Endothelial cell of umbilical vein (primary cell): Measurements from ENCODE around the gene UBE2S. TPM values are rescaled to one million over a fixed set of nuclear protein-coding genes. Genes with fewer than 3 reads are reported as not detected.

Source experiments
- BruUV-seq: library from RNA; stranded (reverse); fragments of 400-500 nt; replicated peaks from 2 replicates; lab custom pipeline; 2021; lab: Mats Ljungman, UMichigan
- CTCF ChIA-PET: fragments of 300-600, 350-600 bp; sonication (Branson Sonifier 250); formaldehyde crosslinking; loops from one replicate; lab custom pipeline; 2021; ENCODE audit warnings: antibody characterized with exemption, inconsistent platforms; lab: Charles Lee
- POLR2A ChIA-PET: fragments of 300-600, 350-600 bp; sonication (Branson Sonifier 250); formaldehyde crosslinking; loops from one replicate; lab custom pipeline; 2021; ENCODE audit warnings: antibody characterized with exemption, inconsistent platforms; lab: Charles Lee
- DNase-seq: peaks from one replicate; pipeline ENCODE4 v3.0.0-alpha.2; 2011; ENCODE audit warnings: low read depth, low spot score
- FAIRE-seq: peaks from 2 replicates; lab custom pipeline; 2011; peaks lifted over from hg19 to GRCh38; lab: Jason Lieb, UNC
- H2AFZ ChIP-seq: 2 replicates; pipeline ENCODE4 v1.6.0; 2012; ENCODE audit warnings: low read depth, low read length, control low read depth, inconsistent platforms
- H3K27ac ChIP-seq: 2 replicates; pipeline ENCODE4 v1.5.1; 2011; ENCODE audit warnings: low read depth, mild to moderate bottlenecking, control low read depth, low read length, moderate library complexity; ENCODE audit not compliant: insufficient read depth
- H3K27me3 ChIP-seq, 2 experiments: 2 replicates each; pipeline versions ENCODE4 v1.6.0 to v1.6.1; 2011; ENCODE audit warnings: low read length in 2 of 2, mixed read lengths in 1 of 2; ENCODE audit not compliant: control insufficient read depth in 2 of 2, insufficient read depth in 2 of 2
- H3K36me3 ChIP-seq, 2 experiments: 2 replicates in 1 of 2; 3 replicates in 1 of 2; pipeline ENCODE4 v1.5.1; 2011; ENCODE audit warnings: low read length in 2 of 2, mild to moderate bottlenecking in 1 of 2, moderate library complexity in 1 of 2; ENCODE audit not compliant: control insufficient read depth in 2 of 2, insufficient read depth in 2 of 2; ENCODE audit errors: extremely low read depth in 1 of 2
- H3K4me1 ChIP-seq: 3 replicates; pipeline ENCODE4 v1.5.1; 2011; ENCODE audit warnings: mild to moderate bottlenecking, low read length; ENCODE audit not compliant: control insufficient read depth, insufficient read depth; ENCODE audit errors: extremely low read depth
- H3K4me2 ChIP-seq: 2 replicates; pipeline ENCODE4 v1.6.1; 2011; ENCODE audit warnings: low read length, control low read depth, mixed read lengths; ENCODE audit not compliant: insufficient read depth
- H3K4me3 ChIP-seq, 3 experiments: fragments of 200-600 bp in 1 of 3; sonication (generic), shearing (Covaris generic) in 1 of 3; replicated peaks in 1 of 3; 2 replicates each; pipeline ENCODE4 v1.5.1; 2011 to 2016; ENCODE audit warnings: control low read depth in 3 of 3, low read length in 3 of 3, mild to moderate bottlenecking in 2 of 3, inconsistent platforms in 1 of 3, low read depth in 1 of 3, moderate library complexity in 1 of 3; ENCODE audit not compliant: insufficient read depth in 1 of 3
- H3K79me2 ChIP-seq: 2 replicates; pipeline ENCODE4 v1.6.0; 2012; ENCODE audit warnings: low read length, inconsistent platforms; ENCODE audit not compliant: control insufficient read depth, insufficient read depth
- H3K9ac ChIP-seq: replicated peaks from 2 replicates; pipeline ENCODE3; 2011; ENCODE audit warnings: low read length, control low read depth; ENCODE audit not compliant: insufficient read depth; ENCODE audit errors: extremely low read depth
- H3K9me1 ChIP-seq: replicated peaks from 3 replicates; pipeline ENCODE4 v1.6.0; 2011; ENCODE audit warnings: mild to moderate bottlenecking, low read length; ENCODE audit not compliant: control insufficient read depth, insufficient read depth; ENCODE audit errors: extremely low read depth
- H3K9me3 ChIP-seq: replicated peaks from 2 replicates; pipeline ENCODE4 v1.5.1; 2012; ENCODE audit warnings: low read length, inconsistent platforms; ENCODE audit not compliant: control insufficient read depth, insufficient read depth
- H4K20me1 ChIP-seq: replicated peaks from 2 replicates; pipeline ENCODE3; 2011; ENCODE audit warnings: mild to moderate bottlenecking, low read length; ENCODE audit not compliant: control insufficient read depth, insufficient read depth; ENCODE audit errors: extremely low read depth
- CTCF ChIP-seq, 2 donors: IDR thresholded peaks; 1 replicate in 1 of 2; 2 replicates in 1 of 2; pipeline ENCODE4 v1.5.1; 2011; ENCODE audit warnings: low read length in 2 of 2, mild to moderate bottlenecking in 2 of 2, moderate library complexity in 2 of 2, control low read depth in 1 of 2, inconsistent platforms in 1 of 2, low read depth in 1 of 2; ENCODE audit not compliant: insufficient read depth in 1 of 2; ENCODE audit errors: extremely low read depth in 1 of 2
- EZH2 ChIP-seq: IDR thresholded peaks from 2 replicates; pipeline ENCODE4 v1.6.1; 2012; ENCODE audit warnings: borderline replicate concordance, low read depth, mild to moderate bottlenecking, moderate library complexity, low read length, inconsistent platforms; ENCODE audit not compliant: severe bottlenecking
- FOS ChIP-seq: IDR thresholded peaks from 2 replicates; pipeline ENCODE4 v1.6.1; 2011; ENCODE audit warnings: mild to moderate bottlenecking, low read length, moderate library complexity, borderline replicate concordance; ENCODE audit not compliant: insufficient read depth
- GATA2 ChIP-seq: IDR thresholded peaks from 2 replicates; pipeline ENCODE4 v1.7.0; 2011; ENCODE audit warnings: low read depth, mild to moderate bottlenecking, moderate library complexity, mixed read lengths, low read length; ENCODE audit not compliant: insufficient read length, insufficient read depth
- JUN ChIP-seq: IDR thresholded peaks from 2 replicates; pipeline ENCODE4 v1.6.1; 2011; ENCODE audit warnings: borderline replicate concordance, low read depth; ENCODE audit not compliant: insufficient read length, insufficient read depth
- MAX ChIP-seq: IDR thresholded peaks from 2 replicates; pipeline ENCODE4 v1.6.1; 2011; ENCODE audit not compliant: insufficient read depth, insufficient read length
- MYC ChIP-seq: IDR thresholded peaks from one replicate; pipeline ENCODE4 v1.6.1; 2011; ENCODE audit warnings: mild to moderate bottlenecking, low read depth, low read length
- POLR2A ChIP-seq: IDR thresholded peaks from 2 replicates; pipeline ENCODE4 v1.6.1; 2012; ENCODE audit warnings: low read depth, mild to moderate bottlenecking, control low read depth, low read length
- POLR2AphosphoS5 ChIP-seq: IDR thresholded peaks from 2 replicates; pipeline ENCODE4 v1.6.1; 2012; ENCODE audit warnings: low read depth, mild to moderate bottlenecking, control low read depth, low read length, moderate library complexity; ENCODE audit not compliant: insufficient read depth
- dilution Hi-C: fragments of 300-500 bp; cut with MboI; formaldehyde crosslinking; loops from one replicate; pipeline ENCODE4 v1.15.0; 2019; ENCODE audit warnings: low sequenced_read_pairs; ENCODE audit not compliant: extremely low pct_ligation_motif_present
- intact Hi-C: fragments of 100-400 bp; cut with micrococcal nuclease; formaldehyde crosslinking; loops from one replicate; pipeline ENCODE4 v1.10.0; 2022
- polyA plus RNA-seq, 4 experiments: library from polyadenylated mRNA; depleted of rRNA in 3 of 4; stranded (reverse) in 3 of 4; unstranded in 1 of 4; fragments of >200 nt; gene quantifications; 2 replicates each; pipeline versions ENCODE4 v1.2.1 to v1.2.3, GENCODE V29; 2011 to 2012; ENCODE audit warnings: missing spikeins in 1 of 4
- total RNA-seq: library from RNA; stranded (reverse); gene quantifications from 2 replicates; pipeline ENCODE4 v1.2.3, GENCODE V29; 2021

UBE2S gene
- total and polyA plus RNA-seq, 2 donors (not counting 3 experiments of a cell fraction or from before 2014, with no cell fraction given): 183 to 257 TPM

DNA sequence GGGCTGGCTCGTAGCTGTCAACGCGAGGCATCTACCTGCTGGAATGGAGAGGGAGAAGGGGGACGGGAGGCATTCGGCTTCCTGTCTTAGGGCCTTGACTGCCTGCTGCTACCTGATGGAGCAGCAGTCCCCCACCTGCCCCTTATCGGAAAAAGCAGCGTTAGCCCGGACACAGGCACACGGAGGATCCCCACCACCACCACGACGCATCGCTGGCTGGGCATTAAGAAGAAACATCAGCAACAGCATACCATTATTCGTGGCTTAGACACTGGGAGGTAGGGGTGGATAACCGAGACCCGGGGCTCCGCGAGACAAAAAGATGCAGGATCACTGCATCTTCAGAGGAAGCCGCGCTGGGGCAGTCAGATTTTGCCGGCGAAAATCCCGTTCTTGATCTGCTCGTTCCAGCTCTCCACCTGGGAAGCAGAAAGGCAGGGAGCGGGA is 54.2 kb downstream of the UBE2S start:
- H3K4me2 ChIP-seq: peak overlapping the region; percentile 73
- peaks cover 4% of the 10 kb centered on the region for H3K4me1 ChIP-seq
- TF ChIP-seq FOS (no peak), EZH2 (peak; percentile 53)
- no peak overlapping the region for H3K27ac ChIP-seq
- dilution Hi-C loops: no loop called here
- H2AFZ ChIP-seq: peak overlapping the region; percentile 84
- H3K9me3 ChIP-seq: no peaks in the 10 kb centered on the region
- H3K9me1 ChIP-seq: no peaks in the 10 kb centered on the region
- FAIRE-seq: no peak
- ChIA-PET POLR2A (interaction anchor here (0.7 kb wide), 1 partner anchor 54 kb away, joined by 3 read pairs; the partner anchor contains the start of gene UBE2S), CTCF (interaction anchor here (0.8 to 1.0 kb wide), 2 partner anchors 14 to 65 kb away, joined by 3 read pairs; partner anchors contain the start of gene KMT5C)
- BruUV-seq: no TSS peak
- peak overlapping the region in 2 of 3 experiments; percentile 8 to 26 for H3K4me3 ChIP-seq
- H3K79me2 ChIP-seq: no peaks in the 10 kb centered on the region
- no peak overlapping the region for H3K9ac ChIP-seq
- H3K27me3 ChIP-seq: peaks cover 26 to 31% of the 10 kb centered on the region in 2 experiments
- H3K36me3 ChIP-seq: no peaks in the 10 kb centered on the region
- no peaks in the 10 kb centered on the region for H4K20me1 ChIP-seq
- no peak for DNase-seq
- intact Hi-C loops: loop anchor here (1.0 kb wide), 1 partner anchor 14 kb away; the partner anchor contains the start of gene KMT5C

DNA sequence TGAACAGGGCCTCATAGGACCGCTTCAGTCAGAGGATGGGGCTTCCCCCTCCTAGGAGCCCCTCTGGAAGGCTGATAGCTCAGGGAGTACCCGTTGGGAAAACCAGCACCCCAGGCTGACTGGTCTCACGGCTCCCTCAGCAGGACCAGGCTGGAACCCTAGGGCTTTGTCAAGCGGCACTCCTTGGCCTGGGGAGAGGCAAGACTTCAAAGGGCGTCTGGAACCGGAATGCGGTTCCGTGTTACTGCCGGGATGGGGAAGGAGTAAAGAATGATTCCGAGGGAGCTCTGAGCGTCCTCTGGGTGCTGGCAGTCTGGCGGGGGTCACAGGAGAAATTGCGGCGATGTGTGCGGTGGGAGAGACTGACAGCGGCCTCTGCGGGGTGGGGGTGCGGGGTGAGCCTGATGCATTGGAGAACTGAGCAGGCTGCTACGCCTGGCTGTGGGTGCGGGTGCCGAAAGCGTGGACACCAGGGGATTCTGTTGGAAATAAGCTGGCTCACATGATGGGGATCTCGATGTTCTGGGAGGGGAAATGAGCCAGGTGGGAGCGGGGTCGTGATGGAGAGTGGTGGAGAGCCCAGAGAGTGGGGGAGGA is 54.9 kb downstream of the UBE2S start:
- Histone ChIP-seq H3K9me3 (no peaks in the 10 kb centered on the region), H3K79me2 (no peaks in the 10 kb centered on the region), H4K20me1 (no peaks in the 10 kb centered on the region), H3K4me3 (no peak overlapping the region), H3K9me1 (no peaks in the 10 kb centered on the region), H3K4me1 (peaks cover 4% of the 10 kb centered on the region), H2AFZ (no peak overlapping the region), H3K27me3 (peaks cover 26 to 31% of the 10 kb centered on the region in 2 experiments), H3K4me2 (no peak overlapping the region), H3K27ac (no peak overlapping the region), H3K36me3 (no peaks in the 10 kb centered on the region), H3K9ac (no peak overlapping the region)
- TF ChIP-seq POLR2AphosphoS5 (no peak), POLR2A (no peak), GATA2 (no peak), FOS (no peak), MAX (no peak), EZH2 (no peak), JUN (no peak), MYC (no peak), CTCF (IDR thresholded peaks at IDR 0.05; ENCODE audit: extremely low read depth in 1 of 2, insufficient read depth in 1 of 2, low read depth in 1 of 2, low read length in 2 of 2) (no peak)
- FAIRE-seq: no peak
- POLR2A ChIA-PET: no interaction called here
- CTCF ChIA-PET: interaction anchor here (0.8 to 1.0 kb wide), 2 partner anchors 13 to 66 kb away, joined by 3 read pairs; partner anchors contain the start of gene KMT5C
- no TSS peak for BruUV-seq
- dilution Hi-C loops: no loop called here
- intact Hi-C loops: loop anchor here (1.0 kb wide), 1 partner anchor 13 kb away; the partner anchor contains the start of gene KMT5C
- no peak for DNase-seq
